ENCODE data around the gene AP3D1.
"Not testable (repeated sequence)": the region's sequence is repeated elsewhere in the genome, so short reads cannot be mapped to it uniquely, and the experiment has no call there.

Gene AP3D1

GRCh38 chr19:2108251-2109016, 42.9 kb downstream of the AP3D1 start:
- DNase-seq: no peak

GRCh38 chr19:2103045-2103707, 48.2 kb downstream of the AP3D1 start:
- DNase-seq: no peak

GRCh38 chr19:2101417-2102335, 49.7 kb downstream of the AP3D1 start:
- no peak for DNase-seq

GRCh38 chr19:2100719-2101061, 50.7 kb downstream of the AP3D1 start:
- DNase-seq: no peak

- no peak for DNase-seq
Measured at GRCh38 chr19:2099937-2100718, 51.2 kb downstream of the AP3D1 start.

GRCh38 chr19:2099054-2099501, 52.3 kb downstream of the AP3D1 start:
- DNase-seq: no peak

- no peak for DNase-seq
Measured at GRCh38 chr19:2097886-2098327, 53.5 kb downstream of the AP3D1 start.

- no peak for DNase-seq
Measured at GRCh38 chr19:2097203-2097885, 54.0 kb downstream of the AP3D1 start.

GRCh38 chr19:2096480-2097202, 54.7 kb downstream of the AP3D1 start, which contains the start of gene IZUMO4:
Gene IZUMO4 (plus strand): TSS chr19:2096915. CDS start chr19:2096946, 31 bp downstream.
- peak; percentile 82 for DNase-seq

GRCh38 chr19:2096034-2096479, 55.3 kb downstream of the AP3D1 start, which contains the start of gene MOB3A:
Gene MOB3A (minus strand): TSS chr19:2096326. CDS start chr19:2078560, 17,766 bp downstream.
- no peak for DNase-seq

GRCh38 chr19:2091926-2092525, 59.3 kb downstream of the AP3D1 start:
- not testable (repeated sequence) for DNase-seq

GRCh38 chr19:2089727-2090053, 61.7 kb downstream of the AP3D1 start:
- no peak for DNase-seq

GRCh38 chr19:2089001-2089711, 62.2 kb downstream of the AP3D1 start:
- DNase-seq: no peak

GRCh38 chr19:2087621-2088100, 63.7 kb downstream of the AP3D1 start:
- no peak for DNase-seq

- peak; percentile 46 for DNase-seq
Measured at GRCh38 chr19:2086695-2087620, 64.4 kb downstream of the AP3D1 start.

- DNase-seq: peak; percentile 91
Measured at GRCh38 chr19:2084993-2085720, 66.2 kb downstream of the AP3D1 start.

- DNase-seq: no peak
Measured at GRCh38 chr19:2083174-2083854, 68.1 kb downstream of the AP3D1 start.

Data from SIG-M5 (cell line).